Ovary (tissue), 9 donors: ENCODE data around the gene KIAA1614. TPM values are rescaled to one million over a fixed set of nuclear protein-coding genes. Genes with fewer than 3 reads are reported as not detected.

Source experiments
- DNase-seq, 5 donors: peaks; one replicate each; pipeline ENCODE4 v3.0.0-alpha.2; 2019 to 2020
- H3K27ac ChIP-seq, 2 donors: fragments of 200-600 bp; one replicate each; pipeline versions ENCODE4 v1.5.1 to v1.8.0; 2019 to 2022
- H3K27me3 ChIP-seq: fragments of 200-600 bp; one replicate; pipeline ENCODE4 v1.8.0; 2022
- H3K36me3 ChIP-seq: fragments of 200-600 bp; sonication (generic); one replicate; pipeline ENCODE4 v1.5.1; 2019
- H3K4me1 ChIP-seq: one replicate; pipeline ENCODE4 v1.8.1; 2013; ENCODE audit warnings: mild to moderate bottlenecking, moderate library complexity; ENCODE audit not compliant: insufficient read depth
- H3K4me3 ChIP-seq: fragments of 200-600 bp; sonication (generic); one replicate; pipeline ENCODE4 v1.5.1; 2017
- H3K9me3 ChIP-seq, 2 donors: fragments of 200-600 bp in 1 of 2; sonication (generic) in 1 of 2; one replicate each; pipeline versions ENCODE4 v1.5.1 to v1.8.1; 2013 to 2019; ENCODE audit warnings: mild to moderate bottlenecking in 1 of 2, moderate library complexity in 1 of 2
- CTCF ChIP-seq, 3 donors: fragments of 450-650 bp in 2 of 3; fragments of 200-600 bp in 1 of 3; IDR thresholded peaks; one replicate each; pipeline versions ENCODE4 v1.5.1 to v1.8.0; 2016 to 2022; ENCODE audit warnings: antibody characterized with exemption in 3 of 3, mild to moderate bottlenecking in 1 of 3
- EP300 ChIP-seq: sonication (generic); formaldehyde crosslinking; IDR thresholded peaks from one replicate; pipeline ENCODE4 v1.6.1; 2017; ENCODE audit warnings: antibody characterized with exemption
- POLR2A ChIP-seq: fragments of 450-650 bp; IDR thresholded peaks from one replicate; pipeline ENCODE4 v1.6.1; 2017; ENCODE audit warnings: antibody characterized with exemption, mild to moderate bottlenecking, moderate library complexity
- WGBS, 3 donors: extraction: QIAGEN DNeasy Blood & Tissue Kit in 1 of 3; methylation state at CpG; one replicate each; pipeline versions ENCODE4 v1.1.5 to v1.1.7; 2013 to 2017; 5-methylcytosine and 5-hydroxymethylcytosine counted together
- intact Hi-C, 4 donors: fragments of 100-400 bp; cut with DNase I; formaldehyde crosslinking; loops; one replicate each; pipeline versions ENCODE4 v1.11.0 to v1.15.1; 2022 to 2023
- polyA plus RNA-seq, 2 donors: library from polyadenylated mRNA; stranded (reverse); fragments of 200-250 nt in 1 of 2; fragments of 350-450 nt in 1 of 2; fragmentation: Illumina TruSeq in 1 of 2; extraction: RNeasy Lipid Tissue Mini Kit (QIAGEN cat#74804) in 1 of 2; gene quantifications; one replicate each; pipeline ENCODE4 v1.2.3, GENCODE V29; 2013 to 2014
- total RNA-seq, 7 donors: library from RNA; depleted of rRNA in 2 of 7; stranded (reverse); fragments of >200 nt in 2 of 7; fragmentation: NEBNext Ultra II Directional in 3 of 7; extraction: Animal tissue kit (Norgen Biotek cat#: 25700) in 3 of 7; gene quantifications; one replicate each; pipeline versions ENCODE4 v1.1.0 to v1.2.4, GENCODE V29; 2016 to 2023
- donor health status: DM: no; HTN: no; CAD: no; lungs with moderate emphysema.
- donor health status: DM: no; HTN: no; CAD: no.
- donor health status: Bipolar disorder and iron deficiency.
- donor health status: DM: yes; HTN: yes; CAD: no.
- donor health status: DM: no; HTN: no; CAD: no.
- donor health status: DM: yes; HTN: yes; CAD: no.

The KIAA1614 gene
- total and polyA plus RNA-seq, 9 donors, result 1.1 to 15.1 (median 10.5) TPM

GRCh38 chr1:180909005-180909414 is 3.7 kb upstream of the KIAA1614 start:
- no peaks in the 10 kb centered on the region for H3K27me3 ChIP-seq
- H3K36me3 ChIP-seq, result no peaks in the 10 kb centered on the region
- H3K4me3 ChIP-seq, result no peak overlapping the region
- no peaks in the 10 kb centered on the region for H3K9me3 ChIP-seq
- no peaks in the 10 kb centered on the region for H3K4me1 ChIP-seq
- 86 to 92% (median 90%) methylated on average over 3 of the region's 3 CpGs for WGBS, 3 donors
- TF ChIP-seq EP300 (no peak), POLR2A (no peak), CTCF (IDR thresholded peaks at IDR 0.05) (no peak)
- intact Hi-C loops, result no loop called here
- no peak for DNase-seq
- H3K27ac ChIP-seq, result no peak overlapping the region

GRCh38 chr1:180909462-180909976 is 3.2 kb upstream of the KIAA1614 start:
- no peak for TF ChIP-seq POLR2A
- no peak for TF ChIP-seq EP300
- no peak for TF ChIP-seq CTCF (IDR thresholded peaks at IDR 0.05)
- no peaks in the 10 kb centered on the region for H3K27me3 ChIP-seq
- WGBS, 3 donors, result 75 to 87% (median 77%) methylated on average over 5 of the region's 5 CpGs
- intact Hi-C loops, result no loop called here
- no peaks in the 10 kb centered on the region for H3K4me1 ChIP-seq
- no peak overlapping the region for H3K4me3 ChIP-seq
- H3K36me3 ChIP-seq, result no peaks in the 10 kb centered on the region
- H3K9me3 ChIP-seq, result no peaks in the 10 kb centered on the region
- no peak overlapping the region for H3K27ac ChIP-seq
- DNase-seq, result no peak

DNA sequence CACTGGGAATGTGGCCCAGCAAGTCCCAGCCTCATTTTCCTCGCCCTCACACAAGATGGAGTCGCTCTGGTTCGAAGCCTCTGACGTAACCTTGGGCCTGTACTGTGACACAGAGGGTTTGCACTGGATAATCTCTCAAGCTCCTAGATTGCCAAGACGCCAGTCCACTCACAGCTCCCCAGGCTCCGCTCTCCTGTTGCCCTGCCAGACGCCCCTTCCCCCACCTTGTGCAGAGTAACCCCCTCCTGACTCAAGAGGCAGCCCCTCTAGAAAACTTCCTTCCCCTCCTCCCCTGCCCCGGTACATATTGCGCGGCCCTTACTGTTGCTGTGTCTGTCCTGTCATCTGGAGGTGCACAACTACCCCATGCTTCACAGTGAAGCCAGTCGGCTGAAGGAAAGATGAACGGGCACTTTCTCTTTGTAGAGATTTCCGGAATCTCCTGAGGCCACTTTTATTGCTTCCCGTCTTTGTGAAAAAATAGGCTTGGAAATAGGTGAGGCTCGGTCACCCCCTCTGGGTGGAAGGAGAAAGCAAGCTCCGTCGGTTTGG is 981 bp upstream of the KIAA1614 start:
- TF ChIP-seq POLR2A, result no peak
- no peak for TF ChIP-seq EP300
- TF ChIP-seq CTCF (IDR thresholded peaks at IDR 0.05), result no peak
- WGBS, 3 donors, result 20 to 25% (median 21%) methylated on average over 17 of the region's 17 CpGs
- H3K27me3 ChIP-seq, result no peaks in the 10 kb centered on the region
- H3K36me3 ChIP-seq, result no peaks in the 10 kb centered on the region
- H3K4me1 ChIP-seq, result no peaks in the 10 kb centered on the region
- DNase-seq, result peak in 2 of 5 donors; percentile 31 to 50
- no peaks in the 10 kb centered on the region for H3K9me3 ChIP-seq
- peak overlapping the region; percentile 64 for H3K4me3 ChIP-seq
- intact Hi-C loops, result no loop called here
- peak overlapping the region; percentile 56 to 94 for H3K27ac ChIP-seq

- DNase-seq, result peak; percentile 59 to 78 (median 63)
- intact Hi-C loops, result no loop called here
- peak overlapping the region; percentile 64 for H3K4me3 ChIP-seq
- no peaks in the 10 kb centered on the region for H3K4me1 ChIP-seq
- no peaks in the 10 kb centered on the region for H3K9me3 ChIP-seq
- no peak for TF ChIP-seq EP300
- no peak for TF ChIP-seq CTCF (IDR thresholded peaks at IDR 0.05)
- no peak for TF ChIP-seq POLR2A
- peak overlapping the region; percentile 56 to 94 for H3K27ac ChIP-seq
- no peaks in the 10 kb centered on the region for H3K27me3 ChIP-seq
- WGBS, 3 donors, result 1% methylated on average over 39 to 71 of the region's 71 CpGs
- H3K36me3 ChIP-seq, result no peaks in the 10 kb centered on the region
These were observed 391 bp upstream of the KIAA1614 start for GRCh38 chr1:180912211-180912800.
